Stimulated activated CD4-positive, alpha-beta T cell treated with anti-CD3 and anti-CD28 coated beads, Interleukin-1b, Interleukin-23, amount 100 ng/mL, for 4 hours (primary cell): ENCODE data around the gene DENND2A.
"Not testable (repeated sequence)": the region's sequence is repeated elsewhere in the genome, so short reads cannot be mapped to it uniquely, and the experiment has no call there.

Experiments used
- DNase-seq, 2 donors: peaks; one replicate each; pipeline ENCODE4 v3.0.0-alpha.2; 2020; ENCODE audit warnings: low read depth in 2 of 2

Gene DENND2A

DNA sequence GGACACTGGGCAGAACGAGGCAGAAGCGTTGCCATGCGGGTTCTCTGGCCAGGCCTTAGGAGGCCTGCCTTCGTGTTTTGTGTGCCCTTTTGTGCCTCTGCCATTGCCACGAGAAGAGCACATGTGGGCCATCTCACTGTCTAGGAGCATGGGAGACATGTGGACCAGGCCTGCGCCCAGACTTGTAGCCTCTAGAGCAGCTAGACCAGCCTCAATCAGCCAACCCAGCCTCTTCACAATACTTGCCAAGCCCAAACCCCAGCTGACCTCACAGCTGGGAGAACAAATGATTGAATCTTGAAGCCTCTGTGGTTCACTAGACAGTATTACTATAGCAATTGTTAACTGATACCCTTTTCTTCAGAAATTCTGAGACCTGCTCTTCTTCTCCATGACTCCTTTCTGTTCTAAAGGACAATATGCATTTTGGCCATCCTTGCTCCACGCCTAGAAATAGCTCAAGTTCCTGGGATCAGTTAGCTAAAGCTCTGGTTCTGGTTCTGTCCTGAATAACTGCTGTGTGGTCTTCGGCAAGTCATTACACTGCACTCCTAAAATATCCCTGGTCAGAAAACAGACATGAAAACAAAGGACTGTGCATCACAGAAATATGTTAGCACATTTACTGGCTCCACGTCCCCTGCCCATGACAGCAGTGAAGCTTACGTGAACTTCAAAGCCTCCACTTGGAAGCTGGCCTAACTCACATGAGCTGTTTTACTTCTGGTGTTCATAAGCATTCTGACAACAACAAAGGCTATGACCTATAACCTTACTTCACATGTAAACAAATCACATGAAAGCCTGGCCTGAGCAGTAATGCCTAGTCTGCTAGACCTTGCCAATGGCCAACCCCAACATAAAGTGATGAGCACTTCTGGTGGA is 89.0 kb downstream of the DENND2A start:
- no peak for DNase-seq

DNA sequence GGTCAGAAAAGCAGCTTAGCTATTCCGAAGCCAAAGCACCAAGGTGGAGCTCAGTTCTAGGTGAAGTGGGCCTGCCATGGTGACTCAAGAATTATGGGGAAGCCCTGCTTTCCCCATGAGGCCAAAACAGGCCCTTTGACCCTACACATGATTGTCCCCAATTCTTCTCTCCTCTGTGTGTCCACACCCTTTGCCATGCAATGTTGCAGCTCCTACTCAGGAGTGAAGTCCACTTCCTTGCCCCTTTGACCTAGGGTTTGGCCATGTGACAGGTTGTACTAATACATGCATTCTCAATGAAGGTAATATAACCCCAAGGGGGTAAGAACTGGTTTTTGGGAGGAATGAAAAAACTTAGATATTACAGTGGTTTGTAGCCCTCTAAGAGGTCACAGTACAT is 93.7 kb downstream of the DENND2A start:
- no peak for DNase-seq

DNA sequence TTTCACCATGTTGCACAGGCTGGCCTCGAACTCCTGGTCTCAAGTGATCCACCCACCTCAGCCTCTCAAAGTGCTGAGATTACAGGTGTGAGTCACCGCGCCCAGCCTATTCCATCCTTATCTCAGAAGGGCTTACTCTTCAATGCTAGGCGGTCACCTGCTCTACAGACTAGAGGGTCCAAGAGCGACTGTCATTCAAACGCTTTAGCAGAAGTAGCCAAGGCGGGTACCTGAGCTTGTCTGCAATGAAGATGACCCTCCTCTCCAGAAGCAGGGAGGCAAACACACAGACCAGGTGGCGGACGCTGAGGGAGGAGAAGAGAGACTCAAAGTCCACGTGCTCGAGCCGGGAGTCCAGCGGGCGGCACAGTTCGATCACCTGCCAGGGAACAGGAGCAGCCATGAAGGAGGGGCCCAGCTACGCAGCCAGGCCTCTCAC is 96.2 kb downstream of the DENND2A start:
- no peak for DNase-seq

DNA sequence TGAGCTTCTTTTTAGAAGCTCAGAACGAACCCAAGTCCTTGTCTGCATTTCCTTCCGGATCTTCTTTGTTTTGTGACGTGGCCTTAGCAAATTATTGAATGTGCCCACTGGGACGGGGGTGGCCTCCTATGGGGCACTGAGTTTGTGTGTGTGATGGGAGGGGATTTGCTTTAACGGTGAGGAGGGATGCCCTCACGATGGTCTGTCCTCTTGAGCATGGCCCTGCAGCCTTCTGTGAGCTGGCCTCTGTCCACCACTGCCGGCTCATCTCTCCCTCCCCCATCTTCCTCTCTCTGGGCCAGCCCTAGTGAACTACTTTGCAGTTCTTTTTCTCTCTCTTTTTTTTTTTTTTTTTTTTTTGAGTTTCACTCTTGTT is 98.4 kb downstream of the DENND2A start:
- no peak for DNase-seq

DNA sequence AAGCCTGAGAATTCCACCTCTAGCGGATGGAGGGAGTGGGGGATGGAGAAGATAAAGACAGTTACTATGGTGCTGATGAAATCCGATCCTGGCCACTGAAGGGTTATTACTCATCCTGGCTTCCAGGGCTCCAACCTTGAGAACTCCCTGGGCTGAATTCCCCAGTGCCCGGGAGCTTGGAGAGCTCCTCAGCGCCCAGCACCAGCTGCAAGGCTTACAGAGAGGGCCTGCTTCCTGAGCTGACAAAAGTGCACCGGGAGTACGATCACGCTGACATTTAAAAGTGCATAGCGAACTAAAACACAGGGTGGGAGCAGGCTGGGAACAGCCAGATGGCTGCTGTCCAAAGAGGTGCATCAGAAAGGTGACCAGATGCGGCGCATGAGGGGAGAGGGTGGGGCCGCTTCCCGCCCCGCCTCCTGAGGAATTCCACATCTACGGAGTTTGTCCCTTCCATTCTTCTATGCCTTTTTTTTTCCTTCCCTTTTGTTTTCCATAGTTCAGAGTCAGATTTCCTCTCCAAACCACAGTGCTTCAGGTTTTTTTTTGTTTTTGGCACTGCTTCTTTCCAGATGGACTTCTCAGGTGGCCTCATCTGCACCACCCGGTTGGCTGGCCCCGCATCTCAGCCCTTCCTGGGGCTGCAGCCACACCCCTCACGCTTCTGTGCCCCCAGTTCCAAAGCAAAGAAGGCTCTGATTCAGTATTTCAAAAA is 98.9 kb downstream of the DENND2A start:
- DNase-seq: no peak

DNA sequence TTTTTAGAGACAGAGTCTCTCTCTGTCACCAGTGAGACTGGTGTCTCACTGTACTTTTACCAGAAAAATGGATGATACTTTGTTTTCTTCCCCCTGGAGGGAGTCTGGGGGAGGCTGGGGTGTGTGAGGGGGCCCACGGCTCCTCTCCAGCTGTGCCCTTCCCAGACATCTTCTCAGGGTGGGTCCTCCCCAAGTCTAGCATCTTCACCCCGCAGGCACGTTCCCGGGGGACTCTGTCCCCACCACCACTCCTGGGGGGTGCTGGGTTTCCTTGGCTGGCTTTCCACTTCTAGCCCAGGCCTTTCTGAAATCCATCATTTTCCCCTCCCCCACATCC is 99.5 kb downstream of the DENND2A start:
- DNase-seq: no peak

DNA sequence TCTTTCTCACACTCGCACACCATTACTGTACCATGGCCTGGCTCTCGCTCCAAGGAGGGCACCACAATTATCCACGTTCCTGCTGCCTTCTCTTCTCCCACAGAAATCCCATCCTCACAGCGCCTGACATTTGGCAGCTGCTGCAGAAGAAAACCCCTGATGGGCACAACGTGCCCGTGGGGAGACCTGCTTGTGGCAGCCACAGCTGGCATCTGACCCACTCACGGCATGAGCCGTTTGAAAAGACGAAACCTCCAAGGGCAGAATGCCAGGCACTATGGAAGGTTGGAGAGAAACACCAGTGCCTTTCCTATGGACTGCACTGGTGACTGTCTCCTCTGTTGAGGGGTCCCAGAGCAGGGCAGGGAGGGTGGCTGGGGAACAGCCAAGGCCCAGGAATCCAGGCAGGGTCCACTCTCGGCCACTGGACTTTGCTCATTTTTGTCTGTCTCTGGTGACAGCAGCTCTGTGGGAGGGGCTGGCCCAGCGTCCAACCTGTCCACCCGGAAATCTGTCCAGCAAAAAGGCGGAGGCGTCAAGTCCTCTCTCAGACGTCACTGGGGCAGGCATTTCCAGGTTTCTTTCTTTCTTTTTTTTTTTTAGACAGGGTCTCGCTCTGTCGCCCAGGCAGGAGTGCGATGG is 100.4 kb downstream of the DENND2A start:
- DNase-seq: no peak

DNA sequence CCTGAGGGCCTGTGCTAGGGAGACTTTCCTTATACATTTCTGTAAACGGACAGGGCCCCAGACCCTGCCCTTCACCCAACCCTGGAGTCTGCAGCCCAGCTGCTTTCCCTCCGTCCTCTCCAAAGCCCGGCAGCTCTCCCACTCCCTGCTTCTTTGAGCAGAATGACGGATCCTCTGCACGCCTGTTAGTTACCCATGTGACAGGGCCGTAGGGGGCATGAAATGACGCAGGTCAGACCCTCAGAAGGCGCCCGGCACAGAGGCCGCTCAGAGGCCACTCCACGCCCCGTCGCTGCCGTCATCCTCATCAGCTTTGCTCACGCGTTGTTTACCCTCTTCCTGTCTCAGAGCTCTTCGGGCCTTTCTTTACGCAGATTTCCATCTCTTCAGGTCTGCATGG is 101.2 kb downstream of the DENND2A start:
- no peak for DNase-seq

DNA sequence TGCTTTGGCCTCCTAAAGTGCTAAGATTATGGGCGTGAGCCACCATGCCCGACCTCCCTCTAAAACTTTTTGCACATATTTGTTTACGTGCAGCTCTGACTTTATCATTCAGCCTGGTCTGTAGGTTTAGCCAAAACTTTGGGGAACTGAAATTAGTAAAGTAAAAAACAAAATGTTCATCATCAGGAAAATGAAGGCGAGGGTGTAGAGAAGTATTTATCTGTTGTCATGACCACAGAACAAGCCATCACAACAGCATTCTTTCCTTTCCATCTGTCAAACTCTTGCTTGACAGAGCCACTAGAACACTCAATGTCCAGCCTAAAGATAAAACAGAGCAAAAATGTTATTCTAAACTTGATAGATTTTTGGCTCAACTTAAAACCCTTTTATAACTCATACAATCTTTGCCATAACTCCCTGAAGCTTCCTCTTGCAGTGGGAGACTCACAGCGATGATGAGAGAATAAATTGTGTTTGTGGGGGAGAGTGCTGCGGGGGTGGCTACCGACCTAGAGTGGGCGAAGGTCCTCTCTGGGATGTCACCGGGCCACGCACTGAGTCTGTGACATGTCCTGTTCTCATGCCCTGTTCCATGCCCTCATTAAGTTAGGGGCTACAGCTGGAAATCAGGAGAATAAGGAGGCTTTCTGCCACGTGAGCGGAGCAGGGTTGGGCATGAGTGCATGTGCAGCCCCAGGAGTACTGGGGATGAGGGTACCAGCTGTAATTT is 102.7 kb downstream of the DENND2A start:
- DNase-seq: no peak

DNA sequence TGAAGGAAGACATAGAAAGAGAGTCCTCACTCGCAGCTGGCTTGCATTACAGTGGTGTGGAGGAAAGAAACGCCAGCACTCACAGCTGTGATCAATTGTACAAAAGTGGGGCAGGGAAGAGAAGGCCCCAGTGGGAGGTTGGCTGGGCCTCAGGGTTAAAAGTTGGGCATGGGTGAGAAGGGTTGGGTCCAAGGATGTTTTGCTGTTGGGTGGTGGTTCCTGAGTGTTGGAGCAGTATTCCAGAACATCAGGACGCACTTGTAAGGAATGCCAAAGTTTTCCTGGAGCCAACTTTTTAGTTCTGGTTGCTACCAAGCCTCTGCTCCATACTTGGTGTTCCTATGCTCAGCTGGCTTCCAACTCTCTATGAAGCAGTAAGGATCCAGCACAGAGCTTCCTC is 105.9 kb downstream of the DENND2A start:
- DNase-seq: no peak

DNA sequence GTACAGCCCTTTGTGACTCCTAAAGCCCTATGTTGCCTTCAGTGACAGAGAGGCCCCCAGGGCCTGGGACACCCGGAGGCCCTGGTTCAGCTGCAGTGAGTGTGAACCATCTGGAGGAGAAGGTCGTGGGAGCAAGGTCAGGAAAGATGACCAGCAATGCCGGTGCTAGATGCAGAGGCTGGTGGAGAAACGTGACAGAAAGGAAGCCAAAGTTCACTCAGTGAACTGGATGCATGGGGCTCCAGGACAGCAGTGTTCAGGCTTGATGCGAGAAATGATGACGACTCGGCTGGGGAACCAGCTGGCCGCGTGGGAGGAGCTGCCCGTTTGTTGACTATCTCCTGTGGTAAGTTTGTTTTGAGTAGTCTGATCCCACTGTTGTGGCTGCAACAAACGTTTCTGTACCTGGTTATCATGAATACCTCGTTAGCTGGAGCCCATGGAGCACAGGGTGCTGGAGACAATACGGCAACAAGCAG is 107.2 kb downstream of the DENND2A start:
- DNase-seq: no peak

DNA sequence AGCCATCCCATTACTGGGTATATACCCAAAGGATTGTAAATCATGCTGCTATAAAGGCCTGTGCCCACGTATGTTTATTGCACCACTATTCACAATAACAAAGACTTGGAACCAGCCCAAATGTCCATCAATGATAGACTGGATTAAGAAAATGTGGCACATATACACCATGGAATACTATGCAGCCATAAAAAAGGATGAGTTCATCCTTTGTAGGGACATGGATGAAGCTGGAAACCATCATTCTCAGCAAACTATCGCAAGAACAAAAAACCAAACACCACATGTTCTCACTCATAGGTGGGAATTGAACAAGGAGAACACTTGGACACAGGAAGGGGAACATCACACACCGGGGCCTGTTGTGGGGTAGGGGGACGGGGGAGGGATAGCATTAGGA is 111.2 kb downstream of the DENND2A start:
- DNase-seq: not testable (repeated sequence)

DNA sequence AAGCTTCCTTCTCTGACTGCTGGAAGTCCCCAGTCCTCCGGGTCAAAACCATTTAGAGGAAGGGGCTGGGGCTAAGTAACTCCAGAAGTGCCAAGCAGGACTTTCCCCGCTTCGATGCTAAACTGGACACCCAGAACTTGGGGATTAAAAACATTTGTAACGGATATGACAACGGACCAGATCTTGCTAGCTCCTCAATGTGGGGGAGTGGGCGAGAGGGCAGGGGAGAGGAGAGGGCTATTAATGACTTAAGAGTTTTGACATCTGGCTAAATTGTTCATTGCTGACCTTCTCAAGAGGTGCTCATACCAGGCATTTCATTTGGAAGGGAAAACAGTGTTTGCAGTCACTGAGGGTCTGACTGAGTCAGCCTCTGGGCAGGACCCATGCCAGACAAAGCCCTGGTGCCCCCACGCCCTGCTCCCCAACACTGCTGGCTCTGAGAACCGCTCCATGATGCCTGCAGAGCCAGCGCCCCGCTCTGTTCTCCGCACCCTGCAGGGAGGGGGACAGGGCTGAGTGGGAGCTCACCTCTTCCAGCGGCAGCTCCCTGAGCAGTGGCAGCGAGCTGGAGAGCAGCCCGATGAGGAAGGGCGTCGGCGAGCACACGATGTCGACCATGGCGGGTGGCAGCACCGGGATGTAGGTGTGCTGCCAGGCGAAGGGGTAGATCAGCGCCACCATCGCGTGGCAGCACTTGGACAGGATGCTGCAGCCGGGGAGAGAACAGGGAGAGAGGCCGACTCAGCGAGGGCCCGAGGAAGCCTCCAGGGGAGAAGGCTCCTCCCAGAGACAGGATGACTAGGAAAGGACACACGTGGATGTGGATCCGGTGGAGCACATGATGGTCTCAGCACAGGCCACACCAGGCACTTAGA is 113.6 kb downstream of the DENND2A start:
- no peak for DNase-seq

DNA sequence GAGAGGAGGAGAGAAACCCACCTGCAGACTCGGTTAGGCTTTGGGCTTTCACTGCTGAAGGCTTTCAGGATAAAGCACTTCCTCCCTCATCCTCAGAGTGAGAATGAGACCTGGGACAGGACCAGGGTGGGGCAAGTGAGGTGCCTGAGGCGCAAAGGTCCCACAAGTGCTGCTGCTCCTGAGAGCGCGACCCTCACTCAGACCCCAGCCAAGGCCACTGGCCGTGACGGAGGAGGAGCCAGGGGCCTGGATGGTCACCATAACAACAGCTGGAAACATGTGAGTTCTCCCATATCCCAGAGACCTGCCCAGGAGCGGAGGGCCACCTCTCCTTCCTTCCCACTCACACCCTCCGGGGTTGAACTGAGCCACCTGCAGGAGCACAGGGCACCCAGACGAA is 114.4 kb downstream of the DENND2A start:
- DNase-seq: no peak

DNA sequence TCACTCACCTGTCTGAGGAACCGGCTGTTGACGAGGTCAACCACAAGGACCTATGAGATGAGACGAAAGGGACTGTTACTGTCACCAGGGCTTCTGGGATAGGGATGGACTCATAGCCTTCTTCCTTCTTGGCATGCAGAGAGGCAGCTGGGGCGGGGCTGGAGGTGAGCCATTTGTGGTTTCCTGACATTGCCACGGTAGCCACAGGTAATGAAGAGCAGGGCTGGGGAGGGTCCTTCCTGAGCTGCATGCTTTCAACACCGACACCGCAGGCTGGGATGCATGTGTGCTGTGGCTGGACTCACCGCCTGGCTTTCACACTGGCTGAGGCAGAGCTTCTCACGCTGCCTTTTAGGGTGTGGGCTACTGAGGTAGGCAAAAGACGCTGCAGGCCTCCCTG is 114.9 kb downstream of the DENND2A start:
- no peak for DNase-seq

DNA sequence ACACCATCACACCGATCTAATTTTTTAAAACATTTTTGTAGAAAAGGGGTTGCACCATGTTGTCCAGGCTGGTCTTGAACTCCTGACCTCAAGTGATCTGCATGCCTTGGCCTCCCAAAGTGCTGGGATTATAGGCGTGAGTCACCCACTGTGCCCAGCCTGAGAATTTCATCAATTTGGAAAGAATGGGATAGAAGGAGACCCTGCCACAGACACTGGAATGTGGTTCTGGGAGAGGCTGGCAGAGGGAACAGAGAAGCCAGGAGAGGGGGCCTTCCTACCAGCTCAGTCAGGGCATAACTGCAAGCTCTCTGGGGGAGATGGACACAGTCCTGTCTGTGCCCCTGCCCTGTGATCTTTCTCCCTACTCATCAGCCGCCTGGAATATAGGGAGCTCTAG is 119.2 kb downstream of the DENND2A start:
- no peak for DNase-seq

DNA sequence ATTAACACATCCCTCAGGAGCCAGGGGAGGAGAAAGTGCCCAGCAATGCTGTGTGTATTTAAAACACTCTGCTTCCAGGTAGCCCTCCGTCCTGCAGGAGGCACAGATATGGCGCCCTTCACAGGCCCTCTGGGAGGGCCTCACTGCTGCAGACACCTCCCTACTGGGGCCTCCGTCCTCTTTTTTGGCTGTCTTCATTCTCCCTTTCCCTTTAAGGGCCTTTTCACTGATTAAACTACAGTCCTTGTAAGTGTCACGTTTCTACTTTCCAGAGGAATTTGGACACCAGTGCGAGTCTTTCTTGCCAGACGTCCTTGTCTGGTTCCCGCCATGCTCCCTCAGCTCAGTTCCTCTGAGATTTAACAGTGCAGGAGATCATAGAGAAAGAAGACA is 121.6 kb downstream of the DENND2A start:
- no peak for DNase-seq

DNA sequence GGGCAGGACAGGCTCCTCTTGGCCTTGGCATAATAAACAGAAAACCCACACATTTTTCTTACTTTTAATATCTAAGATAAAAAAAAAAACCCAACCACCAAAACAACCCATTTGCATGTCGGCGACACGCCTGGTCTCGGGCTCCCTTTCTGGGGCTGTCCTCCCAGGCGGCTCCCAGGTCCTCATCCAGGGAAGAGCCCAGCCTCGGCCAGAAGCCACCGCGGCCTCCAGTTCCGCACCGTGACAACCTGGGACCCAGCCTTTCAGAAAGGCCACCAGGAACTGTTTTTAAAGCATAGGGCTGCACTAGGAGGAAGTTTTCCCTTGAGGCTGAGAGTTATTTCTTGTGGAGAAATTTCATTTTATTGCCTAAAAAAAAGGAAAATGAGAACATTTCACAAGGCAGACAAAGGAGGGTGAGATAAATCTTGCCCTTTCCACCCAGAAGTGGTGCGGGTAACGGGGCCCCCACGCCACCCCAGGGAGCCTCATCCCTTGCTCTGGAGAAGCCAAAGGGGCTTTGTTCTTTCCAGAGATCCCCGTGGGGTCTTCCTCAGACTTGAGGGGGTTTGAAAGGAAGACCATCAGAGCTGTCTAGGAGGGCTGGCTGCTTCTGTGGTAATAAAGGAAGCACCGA is 122.1 kb downstream of the DENND2A start:
- DNase-seq: no peak

DNA sequence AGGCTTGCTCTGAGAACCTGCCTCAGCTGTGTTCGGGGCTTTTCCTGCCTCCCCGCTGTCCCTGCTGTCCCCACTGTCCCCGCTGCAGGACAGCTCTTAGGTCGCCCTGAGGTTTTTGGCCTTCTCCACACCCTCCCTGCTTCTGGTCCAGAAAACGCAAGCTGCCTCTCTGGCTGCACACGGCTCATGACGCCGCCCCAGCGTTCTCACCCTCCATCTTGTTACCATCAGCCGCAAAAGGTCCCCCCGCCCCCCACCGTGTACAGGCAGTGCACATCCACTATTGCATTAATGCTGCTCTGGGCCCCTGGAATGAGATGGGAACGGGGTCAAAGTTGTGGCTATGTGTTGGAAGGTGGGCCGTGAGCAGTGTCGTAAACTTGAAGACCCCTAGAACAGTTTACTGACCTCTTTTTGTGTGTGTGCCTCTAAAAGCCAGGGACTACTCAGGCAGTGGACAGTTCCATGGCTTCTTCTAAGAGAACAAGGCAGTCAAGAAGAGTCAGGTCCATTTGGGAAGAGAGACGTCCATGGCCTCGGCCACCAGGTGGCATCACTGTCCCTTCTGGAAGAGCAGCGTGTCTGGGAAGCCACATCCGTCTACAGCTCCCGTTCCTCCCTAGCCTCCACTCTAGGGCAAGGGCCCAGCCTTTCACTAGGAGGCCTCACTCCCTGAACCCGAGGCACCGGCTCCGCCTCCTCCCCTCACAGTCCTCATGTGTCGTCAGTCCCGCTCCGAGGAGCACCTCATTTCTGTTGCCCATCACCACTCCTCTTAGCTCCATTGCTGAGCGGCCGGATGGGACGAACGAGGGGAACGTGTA is 122.9 kb downstream of the DENND2A start:
- DNase-seq: peak; percentile 45 to 64
